GM18502 (cell line): ENCODE results near the gene RABL6.
A peak's percentile ranks its signal among the peaks of the same experiment; 100 is the strongest.
"Not testable (repeated sequence)": the region's sequence is repeated elsewhere in the genome, so short reads cannot be mapped to it uniquely, and the experiment has no call there.

ENCODE experiments used
- ATAC-seq: cut with Tn5 transposase; IDR thresholded peaks from one replicate; pipeline ENCODE4 v1.9.1; 2021; ENCODE audit warnings: mild to moderate bottlenecking; ENCODE audit not compliant: unreplicated experiment, poor library complexity

The RABL6 gene

GRCh38 chr9:136854842-136855460 is 47.2 kb downstream of the RABL6 start:
- no peak for ATAC-seq

GRCh38 chr9:136855461-136856078 is 47.8 kb downstream of the RABL6 start:
- no peak for ATAC-seq

GRCh38 chr9:136856079-136856476 is 48.3 kb downstream of the RABL6 start:
- no peak for ATAC-seq

- ATAC-seq, result no peak
Observed at GRCh38 chr9:136856541-136857141, 48.9 kb downstream of the RABL6 start.

- no peak for ATAC-seq
Observed at GRCh38 chr9:136857166-136857565, 49.4 kb downstream of the RABL6 start.

- no peak for ATAC-seq
Observed at GRCh38 chr9:136857581-136858412, 50.0 kb downstream of the RABL6 start.

- no peak for ATAC-seq
Observed at GRCh38 chr9:136858452-136858843, 50.7 kb downstream of the RABL6 start.

- no peak for ATAC-seq
Observed at GRCh38 chr9:136858844-136859757, 51.4 kb downstream of the RABL6 start.

GRCh38 chr9:136860529-136860928 is 52.8 kb downstream of the RABL6 start:
- ATAC-seq, result no peak

- ATAC-seq, result no peak
Observed at GRCh38 chr9:136860933-136861873, 53.5 kb downstream of the RABL6 start.

- no peak for ATAC-seq
Observed at GRCh38 chr9:136861874-136862457, 54.2 kb downstream of the RABL6 start.

GRCh38 chr9:136862849-136863622 is 55.3 kb downstream of the RABL6 start:
- no peak for ATAC-seq

- no peak for ATAC-seq
Observed at GRCh38 chr9:136863623-136864273, 56.0 kb downstream of the RABL6 start.

- no peak for ATAC-seq
Observed at GRCh38 chr9:136865041-136865767, 57.5 kb downstream of the RABL6 start.

- peak; percentile 21 for ATAC-seq
Observed at GRCh38 chr9:136865768-136866103, 58.0 kb downstream of the RABL6 start.

GRCh38 chr9:136866898-136867421 is 59.2 kb downstream of the RABL6 start:
- ATAC-seq, result not testable (repeated sequence)

GRCh38 chr9:136867480-136867879 is 59.7 kb downstream of the RABL6 start:
- ATAC-seq, result no peak
